HFFc6 (cell line): Measurements from ENCODE around the gene SLC66A1. TPM values are rescaled to one million over a fixed set of nuclear protein-coding genes. Genes with fewer than 3 reads are reported as not detected.

Experiments
- DNase-seq: peaks from one replicate; pipeline ENCODE4 v3.0.0-alpha.2; 2018
- H3K27ac Mint-ChIP-seq: 2 replicates; pipeline ENCODE4 v1.8.0; 2020; ENCODE audit warnings: mild to moderate bottlenecking, mixed read lengths
- H3K27me3 Mint-ChIP-seq: 2 replicates; pipeline ENCODE4 v1.8.0; 2021; ENCODE audit warnings: mild to moderate bottlenecking, moderate library complexity, mixed read lengths; ENCODE audit not compliant: insufficient read depth
- H3K36me3 Mint-ChIP-seq: 2 replicates; pipeline ENCODE4 v1.8.0; 2021; ENCODE audit warnings: low read depth, mixed read lengths
- H3K4me1 Mint-ChIP-seq: 2 replicates; pipeline ENCODE4 v1.8.0; 2020; ENCODE audit warnings: low read depth, mixed read lengths
- H3K4me3 Mint-ChIP-seq: 2 replicates; pipeline ENCODE4 v1.8.0; 2020; ENCODE audit warnings: mild to moderate bottlenecking, moderate library complexity, mixed read lengths
- H3K9me3 Mint-ChIP-seq: 2 replicates; pipeline ENCODE4 v1.8.0; 2020; ENCODE audit warnings: mild to moderate bottlenecking, mixed read lengths
- CTCF ChIP-seq: fragments of 200-600 bp; sonication (generic); IDR thresholded peaks from 2 replicates; pipeline ENCODE4 v1.5.0; 2021; ENCODE audit warnings: antibody characterized with exemption, mild to moderate bottlenecking
- total RNA-seq, 6 experiments: library from RNA; stranded (reverse); fragmentation: NEBNext Ultra II Directional; extraction: Animal tissue kit (Norgen Biotek cat#: 25700); gene quantifications; 2 replicates in 1 of 6; 3 replicates in 5 of 6; pipeline ENCODE4 v1.2.3, GENCODE V29; 2021

The SLC66A1 gene
- total RNA-seq, 6 experiments from 2014 or later: 13.3 to 15.6 (median 14.2) TPM

GRCh38 chr1:19370453-19371170 is 58.5 kb downstream of the SLC66A1 start:
- H3K27me3 Mint-ChIP-seq: peaks cover 10% of the 10 kb centered on the region
- H3K4me1 Mint-ChIP-seq: peaks cover 20% of the 10 kb centered on the region
- no peak overlapping the region for H3K4me3 Mint-ChIP-seq
- TF ChIP-seq CTCF: no peak
- no peaks in the 10 kb centered on the region for H3K9me3 Mint-ChIP-seq
- no peak for DNase-seq
- H3K27ac Mint-ChIP-seq: peak overlapping the region; percentile 47
- peaks cover 10% of the 10 kb centered on the region for H3K36me3 Mint-ChIP-seq

GRCh38 chr1:19371226-19372135 is 59.4 kb downstream of the SLC66A1 start:
- peaks cover 16% of the 10 kb centered on the region for H3K36me3 Mint-ChIP-seq

GRCh38 chr1:19372136-19372514 is 60.0 kb downstream of the SLC66A1 start:
- peak overlapping the region; percentile 65 for H3K27ac Mint-ChIP-seq
- no peaks in the 10 kb centered on the region for H3K9me3 Mint-ChIP-seq
- H3K36me3 Mint-ChIP-seq: peaks cover 18% of the 10 kb centered on the region
- no peak for TF ChIP-seq CTCF
- peaks cover 10% of the 10 kb centered on the region for H3K27me3 Mint-ChIP-seq
- no peak overlapping the region for H3K4me3 Mint-ChIP-seq
- H3K4me1 Mint-ChIP-seq: peaks cover 16% of the 10 kb centered on the region
- no peak for DNase-seq

More at GRCh38 chr1:19371226-19372135, 59.4 kb downstream of the SLC66A1 start:
- peak overlapping the region; percentile 65; the same call in 1 of the 2 replicates for H3K27ac Mint-ChIP-seq
- no peaks in the 10 kb centered on the region for H3K9me3 Mint-ChIP-seq
- TF ChIP-seq CTCF: no peak
- H3K27me3 Mint-ChIP-seq: peaks cover 10% of the 10 kb centered on the region
- peaks cover 20% of the 10 kb centered on the region for H3K4me1 Mint-ChIP-seq
- no peak overlapping the region for H3K4me3 Mint-ChIP-seq
- DNase-seq: no peak

GRCh38 chr1:19372602-19373001 is 60.5 kb downstream of the SLC66A1 start:
- peak overlapping the region; percentile 65 for H3K27ac Mint-ChIP-seq
- DNase-seq: no peak

More at GRCh38 chr1:19372602-19373001, 60.5 kb downstream of the SLC66A1 start:
- no peak for TF ChIP-seq CTCF
- H3K27me3 Mint-ChIP-seq: peaks cover 10% of the 10 kb centered on the region
- peaks cover 11% of the 10 kb centered on the region for H3K4me1 Mint-ChIP-seq
- no peak overlapping the region for H3K4me3 Mint-ChIP-seq
- H3K36me3 Mint-ChIP-seq: peaks cover 20% of the 10 kb centered on the region
- no peaks in the 10 kb centered on the region for H3K9me3 Mint-ChIP-seq
